ENCODE results near the gene WDR75.

Gene WDR75

GRCh38 chr2:189483980-189484740, 42.9 kb downstream of the WDR75 start:
- H3K4me3 ChIP-seq (ENCODE audit: low read length): no peak overlapping the region
- H3K27ac ChIP-seq (ENCODE audit: low read depth, low read length): no peak overlapping the region
- H3K36me3 ChIP-seq (ENCODE audit: control insufficient read depth, insufficient read depth, low read length): no peaks in the 10 kb centered on the region
- H3K4me1 ChIP-seq (ENCODE audit: control insufficient read depth, insufficient read depth, low read length): peaks cover 2% of the 10 kb centered on the region
- no peaks in the 10 kb centered on the region for H3K27me3 ChIP-seq (ENCODE audit: control insufficient read depth, insufficient read depth, low read length)
- no peak overlapping the region for H3K9ac ChIP-seq (ENCODE audit: low read length)

GRCh38 chr2:189485146-189485545, 43.9 kb downstream of the WDR75 start:
- H3K27ac ChIP-seq (ENCODE audit: low read depth, low read length): no peak overlapping the region
- peaks cover 2% of the 10 kb centered on the region for H3K4me1 ChIP-seq (ENCODE audit: control insufficient read depth, insufficient read depth, low read length)
- H3K9ac ChIP-seq (ENCODE audit: low read length): no peak overlapping the region

GRCh38 chr2:189486237-189486770, 45.0 kb downstream of the WDR75 start:
- H3K27ac ChIP-seq (ENCODE audit: low read depth, low read length): no peak overlapping the region
- H3K9ac ChIP-seq (ENCODE audit: low read length): no peak overlapping the region
- H3K4me1 ChIP-seq (ENCODE audit: control insufficient read depth, insufficient read depth, low read length): peaks cover 2% of the 10 kb centered on the region
- no peaks in the 10 kb centered on the region for H3K27me3 ChIP-seq (ENCODE audit: control insufficient read depth, insufficient read depth, low read length)
- no peaks in the 10 kb centered on the region for H3K36me3 ChIP-seq (ENCODE audit: control insufficient read depth, insufficient read depth, low read length)
- no peak overlapping the region for H3K4me3 ChIP-seq (ENCODE audit: low read length)

More at GRCh38 chr2:189485146-189485545, 43.9 kb downstream of the WDR75 start:
- Histone ChIP-seq H3K36me3 (ENCODE audit: control insufficient read depth, insufficient read depth, low read length) (no peaks in the 10 kb centered on the region), H3K4me3 (ENCODE audit: low read length) (no peak overlapping the region), H3K27me3 (ENCODE audit: control insufficient read depth, insufficient read depth, low read length) (no peaks in the 10 kb centered on the region)

GRCh38 chr2:189487283-189488007, 46.2 kb downstream of the WDR75 start:
- H3K27ac ChIP-seq (ENCODE audit: low read depth, low read length): no peak overlapping the region
- no peaks in the 10 kb centered on the region for H3K36me3 ChIP-seq (ENCODE audit: control insufficient read depth, insufficient read depth, low read length)
- no peak overlapping the region for H3K4me3 ChIP-seq (ENCODE audit: low read length)
- no peaks in the 10 kb centered on the region for H3K27me3 ChIP-seq (ENCODE audit: control insufficient read depth, insufficient read depth, low read length)
- H3K4me1 ChIP-seq (ENCODE audit: control insufficient read depth, insufficient read depth, low read length): peaks cover 2% of the 10 kb centered on the region
- no peak overlapping the region for H3K9ac ChIP-seq (ENCODE audit: low read length)

- no peaks in the 10 kb centered on the region for H3K36me3 ChIP-seq (ENCODE audit: control insufficient read depth, insufficient read depth, low read length)
- no peak overlapping the region for H3K4me3 ChIP-seq (ENCODE audit: low read length)
- no peak overlapping the region for H3K9ac ChIP-seq (ENCODE audit: low read length)
- no peak overlapping the region for H3K27ac ChIP-seq (ENCODE audit: low read depth, low read length)
- H3K4me1 ChIP-seq (ENCODE audit: control insufficient read depth, insufficient read depth, low read length): peaks cover 2% of the 10 kb centered on the region
- H3K27me3 ChIP-seq (ENCODE audit: control insufficient read depth, insufficient read depth, low read length): no peaks in the 10 kb centered on the region
Measured at GRCh38 chr2:189488008-189488310, 46.7 kb downstream of the WDR75 start.

GRCh38 chr2:189492451-189492850, 51.2 kb downstream of the WDR75 start:
- H3K27me3 ChIP-seq (ENCODE audit: control insufficient read depth, insufficient read depth, low read length): no peaks in the 10 kb centered on the region
- H3K27ac ChIP-seq (ENCODE audit: low read depth, low read length): no peak overlapping the region

GRCh38 chr2:189498205-189498604, 56.9 kb downstream of the WDR75 start:
- no peak overlapping the region for H3K4me3 ChIP-seq (ENCODE audit: low read length)
- H3K9ac ChIP-seq (ENCODE audit: low read length): no peak overlapping the region

More at GRCh38 chr2:189492451-189492850, 51.2 kb downstream of the WDR75 start:
- Histone ChIP-seq H3K36me3 (ENCODE audit: control insufficient read depth, insufficient read depth, low read length) (no peaks in the 10 kb centered on the region), H3K9ac (ENCODE audit: low read length) (no peak overlapping the region), H3K4me1 (ENCODE audit: control insufficient read depth, insufficient read depth, low read length) (peaks cover 2% of the 10 kb centered on the region), H3K4me3 (ENCODE audit: low read length) (no peak overlapping the region)

GRCh38 chr2:189499137-189499536, 57.9 kb downstream of the WDR75 start:
- H3K36me3 ChIP-seq (ENCODE audit: control insufficient read depth, insufficient read depth, low read length): no peaks in the 10 kb centered on the region
- H3K27me3 ChIP-seq (ENCODE audit: control insufficient read depth, insufficient read depth, low read length): no peaks in the 10 kb centered on the region
- H3K27ac ChIP-seq (ENCODE audit: low read depth, low read length): no peak overlapping the region
- H3K4me3 ChIP-seq (ENCODE audit: low read length): no peak overlapping the region
- no peaks in the 10 kb centered on the region for H3K4me1 ChIP-seq (ENCODE audit: control insufficient read depth, insufficient read depth, low read length)
- no peak overlapping the region for H3K9ac ChIP-seq (ENCODE audit: low read length)

More at GRCh38 chr2:189498205-189498604, 56.9 kb downstream of the WDR75 start:
- Histone ChIP-seq H3K27ac (ENCODE audit: low read depth, low read length) (no peak overlapping the region), H3K4me1 (ENCODE audit: control insufficient read depth, insufficient read depth, low read length) (no peaks in the 10 kb centered on the region), H3K36me3 (ENCODE audit: control insufficient read depth, insufficient read depth, low read length) (no peaks in the 10 kb centered on the region), H3K27me3 (ENCODE audit: control insufficient read depth, insufficient read depth, low read length) (no peaks in the 10 kb centered on the region)

- Histone ChIP-seq H3K27me3 (ENCODE audit: control insufficient read depth, insufficient read depth, low read length) (no peaks in the 10 kb centered on the region), H3K36me3 (ENCODE audit: control insufficient read depth, insufficient read depth, low read length) (no peaks in the 10 kb centered on the region), H3K9ac (ENCODE audit: low read length) (no peak overlapping the region), H3K27ac (ENCODE audit: low read depth, low read length) (no peak overlapping the region), H3K4me3 (ENCODE audit: low read length) (no peak overlapping the region), H3K4me1 (ENCODE audit: control insufficient read depth, insufficient read depth, low read length) (no peaks in the 10 kb centered on the region)
Measured at GRCh38 chr2:189500456-189501160, 59.3 kb downstream of the WDR75 start.

GRCh38 chr2:189501487-189501886, 60.2 kb downstream of the WDR75 start:
- Histone ChIP-seq H3K9ac (ENCODE audit: low read length) (no peak overlapping the region), H3K36me3 (ENCODE audit: control insufficient read depth, insufficient read depth, low read length) (no peaks in the 10 kb centered on the region), H3K4me3 (ENCODE audit: low read length) (no peak overlapping the region), H3K27ac (ENCODE audit: low read depth, low read length) (no peak overlapping the region), H3K4me1 (ENCODE audit: control insufficient read depth, insufficient read depth, low read length) (no peaks in the 10 kb centered on the region), H3K27me3 (ENCODE audit: control insufficient read depth, insufficient read depth, low read length) (no peaks in the 10 kb centered on the region)

- no peak overlapping the region for H3K9ac ChIP-seq (ENCODE audit: low read length)
- no peaks in the 10 kb centered on the region for H3K36me3 ChIP-seq (ENCODE audit: control insufficient read depth, insufficient read depth, low read length)
- H3K27me3 ChIP-seq (ENCODE audit: control insufficient read depth, insufficient read depth, low read length): no peaks in the 10 kb centered on the region
- H3K4me3 ChIP-seq (ENCODE audit: low read length): no peak overlapping the region
- no peak overlapping the region for H3K27ac ChIP-seq (ENCODE audit: low read depth, low read length)
- no peaks in the 10 kb centered on the region for H3K4me1 ChIP-seq (ENCODE audit: control insufficient read depth, insufficient read depth, low read length)
Measured at GRCh38 chr2:189502714-189503113, 61.4 kb downstream of the WDR75 start.

- no peaks in the 10 kb centered on the region for H3K27me3 ChIP-seq (ENCODE audit: control insufficient read depth, insufficient read depth, low read length)
Measured at GRCh38 chr2:189504238-189504637, 63.0 kb downstream of the WDR75 start.

More at GRCh38 chr2:189504238-189504637, 63.0 kb downstream of the WDR75 start:
- no peak overlapping the region for H3K4me3 ChIP-seq (ENCODE audit: low read length)
- H3K36me3 ChIP-seq (ENCODE audit: control insufficient read depth, insufficient read depth, low read length): no peaks in the 10 kb centered on the region
- H3K27ac ChIP-seq (ENCODE audit: low read depth, low read length): no peak overlapping the region
- no peak overlapping the region for H3K9ac ChIP-seq (ENCODE audit: low read length)
- H3K4me1 ChIP-seq (ENCODE audit: control insufficient read depth, insufficient read depth, low read length): no peaks in the 10 kb centered on the region

All from rectal smooth muscle tissue (tissue), 1 donor.